Activated CD8-positive, alpha-beta memory T cell treated with anti-CD3 and anti-CD28 coated beads, Interleukin-2, amount 50 U/mL, for 48 hours (primary cell): ENCODE data around the gene LRP3.
"Not testable (repeated sequence)": the region's sequence is repeated elsewhere in the genome, so short reads cannot be mapped to it uniquely, and the experiment has no call there.

Experiments
- DNase-seq: peaks from one replicate; pipeline ENCODE4 v3.0.0-alpha.2; 2020

LRP3 gene

GRCh38 chr19:33203529-33203928 lies 9.4 kb downstream of the LRP3 start:
- no peak for DNase-seq

DNA sequence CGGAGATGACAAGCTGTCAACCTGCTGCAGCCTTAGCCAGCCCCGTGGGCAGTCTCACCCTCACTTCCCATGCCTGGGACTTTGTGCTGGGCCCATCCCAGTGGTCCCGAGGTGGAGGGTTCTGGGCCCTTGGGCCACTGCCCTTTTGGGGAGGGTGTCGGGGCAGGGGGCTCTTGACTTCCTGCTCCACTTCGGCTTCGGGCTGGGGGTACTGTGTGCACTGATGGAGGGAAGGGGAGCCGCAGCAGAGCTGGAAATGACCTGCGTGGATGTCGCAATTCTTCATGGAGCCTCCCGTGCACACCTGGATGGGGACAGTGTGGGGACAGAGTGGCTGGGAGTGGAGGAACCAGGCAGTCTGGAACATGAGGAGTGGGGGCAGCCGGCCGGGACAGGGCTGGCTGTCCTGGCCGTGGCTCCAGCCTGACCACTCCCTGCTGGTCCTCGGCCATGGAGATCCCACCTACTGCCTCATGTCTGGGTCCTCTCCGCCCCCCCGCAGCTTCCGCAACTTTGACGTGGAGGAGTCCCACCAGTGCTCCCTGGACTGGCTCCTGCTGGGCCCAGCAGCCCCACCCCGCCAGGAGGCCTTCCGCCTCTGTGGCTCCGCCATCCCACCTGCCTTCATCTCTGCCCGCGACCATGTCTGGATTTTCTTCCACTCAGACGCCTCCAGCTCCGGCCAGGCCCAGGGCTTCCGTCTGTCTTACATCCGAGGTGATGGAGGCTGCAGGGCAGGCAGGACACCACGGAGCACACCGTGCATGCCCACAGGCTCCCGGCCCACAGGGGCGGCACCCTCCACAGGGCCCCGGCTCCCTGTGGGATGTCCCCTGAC lies 10.2 kb downstream of the LRP3 start:
- no peak for DNase-seq

DNA sequence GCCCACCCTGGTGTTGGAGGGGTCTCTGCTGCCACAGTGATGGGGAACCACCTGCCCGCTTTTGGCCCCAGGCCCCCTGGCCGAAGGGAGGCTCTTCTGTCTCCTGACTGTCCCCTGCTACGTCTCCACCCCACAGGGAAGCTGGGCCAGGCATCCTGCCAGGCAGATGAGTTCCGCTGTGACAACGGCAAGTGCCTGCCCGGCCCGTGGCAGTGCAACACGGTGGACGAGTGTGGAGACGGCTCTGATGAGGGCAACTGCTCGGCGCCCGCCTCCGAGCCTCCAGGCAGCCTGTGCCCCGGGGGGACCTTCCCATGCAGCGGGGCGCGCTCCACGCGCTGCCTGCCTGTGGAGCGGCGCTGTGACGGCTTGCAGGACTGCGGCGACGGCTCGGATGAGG lies 11.0 kb downstream of the LRP3 start:
- DNase-seq = no peak

DNA sequence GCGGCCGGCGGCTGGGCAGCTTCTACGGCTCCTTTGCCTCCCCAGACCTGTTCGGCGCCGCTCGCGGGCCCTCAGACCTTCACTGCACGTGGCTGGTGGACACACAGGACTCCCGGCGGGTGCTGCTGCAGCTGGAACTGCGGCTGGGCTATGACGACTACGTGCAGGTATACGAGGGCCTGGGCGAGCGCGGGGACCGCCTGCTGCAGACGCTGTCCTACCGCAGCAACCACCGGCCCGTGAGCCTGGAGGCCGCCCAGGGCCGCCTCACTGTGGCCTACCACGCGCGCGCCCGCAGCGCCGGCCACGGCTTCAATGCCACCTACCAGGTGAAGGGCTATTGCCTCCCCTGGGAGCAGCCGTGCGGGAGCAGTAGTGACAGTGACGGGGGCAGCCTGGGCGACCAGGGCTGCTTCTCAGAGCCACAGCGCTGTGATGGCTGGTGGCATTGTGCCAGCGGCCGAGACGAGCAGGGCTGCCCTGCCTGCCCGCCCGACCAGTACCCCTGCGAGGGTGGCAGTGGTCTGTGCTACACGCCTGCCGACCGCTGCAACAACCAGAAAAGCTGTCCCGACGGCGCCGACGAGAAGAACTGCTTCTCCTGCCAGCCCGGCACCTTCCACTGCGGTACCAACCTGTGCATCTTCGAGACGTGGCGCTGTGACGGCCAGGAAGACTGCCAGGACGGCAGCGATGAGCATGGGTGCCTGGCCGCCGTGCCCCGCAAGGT lies 11.6 kb downstream of the LRP3 start:
- DNase-seq = no peak

- no peak for DNase-seq
These were observed 12.3 kb downstream of the LRP3 start for GRCh38 chr19:33206261-33207039.

DNA sequence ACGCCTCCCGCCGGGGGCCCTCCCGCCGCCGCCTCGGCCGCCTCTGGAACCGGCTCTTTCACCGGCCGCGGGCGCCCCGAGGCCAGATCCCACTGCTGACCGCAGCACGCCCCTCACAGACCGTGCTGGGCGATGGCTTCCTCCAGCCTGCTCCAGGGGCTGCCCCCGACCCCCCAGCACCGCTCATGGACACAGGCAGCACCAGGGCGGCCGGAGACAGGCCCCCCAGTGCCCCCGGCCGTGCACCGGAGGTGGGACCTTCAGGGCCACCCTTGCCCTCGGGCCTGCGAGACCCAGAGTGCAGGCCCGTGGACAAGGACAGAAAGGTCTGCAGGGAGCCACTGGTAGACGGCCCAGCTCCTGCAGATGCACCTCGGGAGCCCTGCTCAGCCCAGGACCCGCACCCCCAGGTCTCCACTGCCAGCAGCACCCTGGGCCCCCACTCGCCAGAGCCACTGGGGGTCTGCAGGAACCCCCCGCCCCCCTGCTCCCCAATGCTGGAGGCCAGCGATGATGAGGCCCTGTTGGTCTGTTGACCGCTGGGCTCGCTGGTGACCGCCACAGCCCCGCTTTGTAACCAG lies 13.0 kb downstream of the LRP3 start:
- no peak for DNase-seq

- DNase-seq = no peak
These were observed 13.8 kb downstream of the LRP3 start for GRCh38 chr19:33207903-33208302.

DNA sequence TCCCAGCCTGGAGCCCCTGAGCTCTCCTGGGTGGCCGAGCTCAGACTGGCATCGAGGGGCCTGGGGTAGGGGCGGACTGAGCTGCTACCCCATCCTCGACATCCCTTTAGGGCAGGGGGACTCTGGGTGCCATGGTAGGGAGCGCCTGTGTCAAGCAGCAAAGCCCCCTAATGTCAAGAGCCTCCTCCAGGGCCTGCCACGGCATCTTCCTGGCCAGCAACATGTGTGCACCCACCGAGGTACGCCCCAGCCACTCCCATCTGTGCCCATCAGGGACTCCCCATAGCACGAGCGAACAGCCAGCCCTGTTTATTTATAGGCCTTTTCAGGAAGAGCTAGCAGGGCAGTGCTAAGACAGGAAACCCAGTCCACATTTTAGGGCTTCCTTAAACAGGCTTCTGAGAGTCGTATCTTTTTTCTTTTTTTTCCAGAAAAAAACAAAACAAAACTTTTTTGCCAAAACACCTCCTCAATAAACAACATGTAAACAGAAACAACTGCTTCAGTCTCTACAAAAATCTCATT lies 14.3 kb downstream of the LRP3 start:
- no peak for DNase-seq

- no peak for DNase-seq
These were observed 15.0 kb downstream of the LRP3 start for GRCh38 chr19:33208904-33209849.

- not testable (repeated sequence) for DNase-seq
These were observed 15.7 kb downstream of the LRP3 start for GRCh38 chr19:33209850-33210230.

DNA sequence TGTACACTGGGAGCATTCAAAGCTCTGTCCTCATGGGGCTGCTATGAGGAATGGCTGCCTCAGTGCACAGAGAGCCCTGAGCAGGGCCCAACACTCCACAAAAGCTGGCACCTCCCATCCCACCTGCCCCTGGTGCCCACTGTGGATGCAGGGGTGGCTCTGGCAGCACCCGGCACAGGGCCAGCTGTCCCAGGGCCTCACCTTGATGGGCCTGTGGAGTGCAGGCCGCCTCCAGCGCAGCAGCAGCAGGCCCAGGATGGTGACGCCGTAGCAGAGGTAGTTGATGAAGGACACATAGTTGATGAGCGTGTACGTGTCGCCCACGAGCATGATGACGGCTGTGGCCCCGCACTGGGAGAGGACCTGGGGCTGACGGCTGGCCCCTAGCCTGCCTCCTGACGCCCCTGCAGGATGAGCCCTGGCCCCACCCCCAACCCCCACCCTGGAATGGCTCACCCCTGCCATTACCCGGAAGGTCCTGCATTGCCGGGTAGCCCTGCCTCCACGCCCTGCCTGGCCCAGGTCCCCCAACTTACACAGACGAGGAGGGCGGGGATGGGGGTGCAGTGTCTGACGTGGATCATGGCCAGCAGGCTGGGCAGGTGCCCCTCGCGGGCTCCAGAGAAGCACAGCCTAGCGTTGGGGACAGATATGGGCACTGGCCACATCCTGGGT lies 16.3 kb downstream of the LRP3 start:
- DNase-seq = no peak

DNA sequence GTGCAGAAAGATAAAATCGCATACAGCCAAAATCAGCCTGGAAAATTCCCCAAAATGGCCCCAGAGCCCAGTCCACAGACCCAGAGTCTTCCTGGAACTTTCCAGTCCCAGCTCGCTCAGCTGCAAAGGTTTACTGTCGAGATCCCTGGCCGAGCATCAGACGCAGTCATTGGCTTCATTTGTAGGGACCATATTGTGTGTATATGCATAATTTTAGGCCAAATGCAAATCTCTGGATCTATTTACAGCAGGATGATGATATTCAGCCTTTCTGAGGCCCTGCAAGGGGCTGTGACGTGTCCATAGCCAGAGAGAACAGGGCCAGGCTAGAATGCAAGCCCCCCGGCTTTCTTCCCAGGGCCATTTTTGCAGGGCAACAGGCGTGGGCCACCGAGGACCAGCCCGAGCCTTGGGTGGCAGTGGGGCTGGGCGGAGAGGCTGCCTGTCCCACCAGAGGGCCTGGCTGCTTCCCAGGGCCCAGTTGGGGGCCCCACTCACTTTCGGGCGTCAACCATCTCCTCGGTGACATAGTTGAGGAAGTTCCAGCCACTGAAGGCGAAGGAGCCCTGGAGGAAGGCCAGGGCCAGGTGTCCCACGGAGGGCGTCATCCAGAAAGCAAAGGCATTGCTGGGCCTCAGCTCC lies 17.8 kb downstream of the LRP3 start:
- DNase-seq = no peak

- no peak for DNase-seq
These were observed 18.5 kb downstream of the LRP3 start for GRCh38 chr19:33212436-33213172.

DNA sequence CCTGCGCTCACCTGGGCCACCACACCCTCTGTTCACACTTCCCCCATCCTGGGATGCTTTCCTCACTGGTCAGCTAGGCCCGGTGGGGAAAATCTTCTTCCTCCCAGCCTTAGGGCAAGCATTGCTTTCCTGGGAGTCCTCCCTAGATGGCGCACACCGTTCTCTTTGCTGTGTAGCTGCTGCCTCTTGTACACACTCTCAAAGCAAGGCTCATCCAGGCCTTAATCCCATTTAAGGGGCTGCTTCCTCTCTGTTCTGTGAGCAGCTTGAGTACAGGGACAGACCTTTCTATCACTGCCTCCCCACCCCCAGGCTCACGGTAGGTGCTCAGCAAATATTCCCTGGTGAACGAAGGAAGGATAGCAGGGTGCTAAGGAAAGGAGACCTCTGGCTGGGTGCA lies 20.5 kb downstream of the LRP3 start:
- no peak for DNase-seq

DNA sequence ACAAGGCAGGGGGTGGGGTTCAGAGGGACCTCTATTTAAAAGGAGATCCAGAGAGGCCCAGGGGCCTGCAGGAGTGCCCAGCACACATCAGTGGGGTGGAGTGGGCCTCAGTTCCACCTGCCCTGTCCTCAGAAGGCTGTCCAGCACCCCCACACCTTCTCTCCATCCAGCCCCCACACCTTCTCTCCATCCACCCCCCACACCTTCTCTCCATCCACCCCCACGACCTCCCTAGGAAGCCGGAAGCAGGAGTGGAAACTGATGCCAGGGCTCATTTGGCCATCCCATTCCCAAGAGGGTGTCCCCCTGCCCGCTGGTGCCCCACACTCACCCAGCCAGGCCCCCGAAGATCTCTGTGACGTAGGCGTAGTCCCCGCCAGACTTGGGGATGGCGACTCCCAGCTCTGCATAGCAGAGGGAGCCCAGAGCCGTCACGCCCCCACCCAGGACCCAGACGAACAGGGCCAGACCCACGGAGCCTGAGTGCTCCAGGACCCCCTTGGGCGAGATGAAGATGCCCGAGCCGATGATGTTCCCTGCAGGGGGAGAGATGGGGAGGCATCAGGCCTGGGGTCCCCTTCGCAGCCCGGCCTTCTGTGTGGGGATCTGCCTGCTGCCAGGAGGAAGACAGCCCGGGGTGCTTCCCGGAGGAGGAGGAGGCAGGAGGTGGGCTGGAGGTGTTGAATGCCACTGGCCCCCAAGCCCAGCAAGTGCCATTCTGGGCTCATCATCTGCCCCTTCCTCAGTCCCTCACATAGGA lies 21.5 kb downstream of the LRP3 start:
- DNase-seq = no peak

GRCh38 chr19:33216198-33216830 lies 22.2 kb downstream of the LRP3 start:
- DNase-seq = no peak

DNA sequence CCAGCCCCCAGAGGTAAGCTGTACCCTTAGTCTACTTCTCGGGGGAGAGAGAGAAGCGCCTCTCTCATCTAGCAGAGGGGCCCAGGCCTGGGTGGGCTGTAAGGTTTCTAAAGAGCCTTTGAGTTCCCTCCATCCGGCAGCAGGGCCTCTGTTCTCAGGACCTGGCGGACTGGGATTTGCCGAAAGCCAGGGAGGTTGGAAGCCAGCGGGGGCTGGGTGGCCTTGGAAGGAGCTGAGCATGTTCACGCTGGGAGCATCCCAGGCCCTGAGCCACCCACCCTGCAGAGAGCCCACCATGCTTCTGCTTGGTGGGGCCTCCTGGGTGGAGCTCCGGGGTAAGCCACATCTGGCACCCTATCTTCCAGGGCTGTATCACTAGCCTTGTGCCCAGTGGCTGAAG lies 23.8 kb downstream of the LRP3 start:
- DNase-seq = no peak

- no peak for DNase-seq
These were observed 25.2 kb downstream of the LRP3 start for GRCh38 chr19:33219261-33219815.
